ENCODE results near the gene LYPD6B.

The LYPD6B gene

DNA sequence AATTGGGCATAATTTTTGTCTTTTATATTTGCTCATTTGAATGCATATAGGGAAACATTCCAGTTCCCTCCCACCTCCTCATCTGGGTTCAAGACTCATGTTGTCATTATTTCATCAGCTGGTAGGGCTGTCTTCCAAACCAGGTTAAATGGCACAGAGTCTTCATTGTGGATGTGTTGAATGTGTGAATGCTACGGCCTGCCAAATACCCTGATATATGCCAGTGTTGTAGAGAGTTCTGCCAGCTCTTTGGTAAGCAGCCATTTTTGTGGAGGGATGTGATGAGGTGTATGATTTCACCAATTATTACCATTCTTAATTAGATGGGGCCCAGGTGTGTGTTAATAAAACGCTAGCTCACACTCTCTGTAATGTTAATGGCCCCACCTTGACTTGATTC lies 121.7 kb downstream of the LYPD6B start:
- H3K9me2 ChIP-seq (replicated peaks; ENCODE audit: insufficient read depth, low read length): no peaks in the 10 kb centered on the region
- no peaks in the 10 kb centered on the region for H3K79me2 ChIP-seq (ENCODE audit: insufficient read depth, low read length)
- H3F3A ChIP-seq (ENCODE audit: insufficient read depth): no peaks in the 10 kb centered on the region
- no peaks in the 10 kb centered on the region for H3K27me3 ChIP-seq (ENCODE audit: low read length)
- no peak overlapping the region for H2AFZ ChIP-seq (ENCODE audit: low read depth, low read length, severe bottlenecking)
- H3K4me2 ChIP-seq (ENCODE audit: low read depth, low read length, poor library complexity, severe bottlenecking): no peak overlapping the region
- no peaks in the 10 kb centered on the region; the same call in 1 of the 2 replicates for H4K20me1 ChIP-seq (ENCODE audit: low read depth, low read length)
- TF ChIP-seq, protein P1, sequence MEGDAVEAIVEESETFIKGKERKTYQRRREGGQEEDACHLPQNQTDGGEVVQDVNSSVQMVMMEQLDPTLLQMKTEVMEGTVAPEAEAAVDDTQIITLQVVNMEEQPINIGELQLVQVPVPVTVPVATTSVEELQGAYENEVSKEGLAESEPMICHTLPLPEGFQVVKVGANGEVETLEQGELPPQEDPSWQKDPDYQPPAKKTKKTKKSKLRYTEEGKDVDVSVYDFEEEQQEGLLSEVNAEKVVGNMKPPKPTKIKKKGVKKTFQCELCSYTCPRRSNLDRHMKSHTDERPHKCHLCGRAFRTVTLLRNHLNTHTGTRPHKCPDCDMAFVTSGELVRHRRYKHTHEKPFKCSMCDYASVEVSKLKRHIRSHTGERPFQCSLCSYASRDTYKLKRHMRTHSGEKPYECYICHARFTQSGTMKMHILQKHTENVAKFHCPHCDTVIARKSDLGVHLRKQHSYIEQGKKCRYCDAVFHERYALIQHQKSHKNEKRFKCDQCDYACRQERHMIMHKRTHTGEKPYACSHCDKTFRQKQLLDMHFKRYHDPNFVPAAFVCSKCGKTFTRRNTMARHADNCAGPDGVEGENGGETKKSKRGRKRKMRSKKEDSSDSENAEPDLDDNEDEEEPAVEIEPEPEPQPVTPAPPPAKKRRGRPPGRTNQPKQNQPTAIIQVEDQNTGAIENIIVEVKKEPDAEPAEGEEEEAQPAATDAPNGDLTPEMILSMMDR (IDR thresholded peaks at IDR 0.05; ENCODE audit: insufficient read depth, low read length, poor library complexity, severe bottlenecking): no peak
- no peak for TF ChIP-seq EZH2phosphoT487 (conservative IDR thresholded peaks at IDR 0.05; ENCODE audit: low read length)
- 0 out of 2 replicates have a peak, but pooled peaks cover 4% of the 10 kb centered on the region for H3K36me3 ChIP-seq (ENCODE audit: low read length)
- no peak overlapping the region for H3K9ac ChIP-seq (ENCODE audit: low read length)
- H3K4me3 ChIP-seq (ENCODE audit: insufficient read depth, low read length, poor library complexity, severe bottlenecking): no peak overlapping the region
- H3K9me3 ChIP-seq (ENCODE audit: insufficient read depth, low read length): no peaks in the 10 kb centered on the region
- no peak overlapping the region for H3K27ac ChIP-seq (ENCODE audit: low read depth, low read length)

DNA sequence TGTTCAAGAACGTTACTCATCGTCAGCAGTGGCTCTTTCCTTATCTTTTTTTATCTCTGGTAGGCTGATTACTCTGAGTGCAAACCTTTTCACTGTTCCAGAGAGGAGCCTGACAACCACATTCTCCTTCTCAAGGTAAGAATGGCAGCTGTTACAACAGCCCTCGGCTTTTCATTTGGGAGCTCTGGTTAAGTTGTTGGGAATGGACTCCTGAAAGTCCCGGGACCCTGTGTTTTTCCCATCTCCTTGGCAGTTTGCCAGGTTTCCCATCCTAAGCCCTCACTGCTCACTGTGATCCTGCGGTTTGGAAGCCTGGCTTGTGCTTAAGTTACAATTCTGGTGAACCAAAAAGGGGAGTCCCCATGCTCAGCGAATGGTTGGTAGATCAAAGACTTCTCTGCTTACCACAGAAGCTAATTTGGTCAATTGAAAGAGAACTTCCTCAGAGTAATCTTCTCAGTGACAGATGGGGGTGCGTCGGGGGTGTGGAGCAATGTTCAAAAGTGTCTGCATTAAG lies 122.3 kb downstream of the LYPD6B start:
- Histone ChIP-seq H2AFZ (ENCODE audit: low read depth, low read length, severe bottlenecking) (no peak overlapping the region), H3K4me3 (ENCODE audit: insufficient read depth, low read length, poor library complexity, severe bottlenecking) (no peak overlapping the region), H4K20me1 (ENCODE audit: low read depth, low read length) (no peaks in the 10 kb centered on the region), H3K9ac (ENCODE audit: low read length) (no peak overlapping the region), H3K36me3 (ENCODE audit: low read length) (0 out of 2 replicates have a peak, but pooled peaks cover 4% of the 10 kb centered on the region), H3K79me2 (ENCODE audit: insufficient read depth, low read length) (no peaks in the 10 kb centered on the region), H3K27ac (ENCODE audit: low read depth, low read length) (no peak overlapping the region), H3K27me3 (ENCODE audit: low read length) (no peaks in the 10 kb centered on the region), H3F3A (ENCODE audit: insufficient read depth) (no peaks in the 10 kb centered on the region), H3K4me2 (ENCODE audit: low read depth, low read length, poor library complexity, severe bottlenecking) (peak overlapping the region; percentile 34), H3K9me3 (ENCODE audit: insufficient read depth, low read length) (no peaks in the 10 kb centered on the region), H3K9me2 (replicated peaks; ENCODE audit: insufficient read depth, low read length) (no peaks in the 10 kb centered on the region)
- TF ChIP-seq, protein P1 (IDR thresholded peaks at IDR 0.05; ENCODE audit: insufficient read depth, low read length, poor library complexity, severe bottlenecking): no peak
- no peak for TF ChIP-seq EZH2phosphoT487 (conservative IDR thresholded peaks at IDR 0.05; ENCODE audit: low read length)

DNA sequence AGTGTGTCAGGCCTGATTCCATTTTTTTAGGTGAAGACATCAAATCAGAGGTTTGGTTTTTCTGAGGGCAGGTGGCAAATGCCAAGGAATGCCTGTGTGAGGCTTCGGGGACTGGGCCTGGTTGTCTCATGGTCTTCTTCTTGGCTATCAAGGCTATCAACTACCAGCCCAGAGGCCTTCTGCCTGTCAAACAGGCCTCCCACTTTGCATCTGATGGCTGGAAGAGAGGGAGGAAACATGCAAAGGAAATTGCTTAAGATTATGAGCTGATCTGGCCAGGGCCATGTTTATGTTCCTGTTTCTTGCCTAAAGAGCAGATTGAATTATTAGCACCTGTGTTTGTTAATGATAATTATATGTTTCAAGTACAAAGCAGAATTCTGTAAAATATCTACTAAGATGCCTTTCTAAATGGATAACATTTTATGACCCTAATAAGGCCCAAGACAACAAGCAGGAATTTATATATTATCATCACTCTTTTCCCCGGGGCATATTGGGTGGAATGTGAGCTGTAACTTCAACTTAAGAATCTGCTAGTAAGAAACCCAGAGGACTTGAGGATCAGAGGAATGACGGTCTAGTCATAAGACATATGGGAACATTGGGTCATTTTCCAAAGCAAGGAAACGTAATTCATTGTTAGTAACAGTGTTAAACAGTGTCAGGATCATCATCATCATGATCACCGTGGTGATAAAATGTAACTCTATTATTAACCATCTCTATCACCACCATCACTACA lies 123.2 kb downstream of the LYPD6B start:
- Histone ChIP-seq H3K9me3 (ENCODE audit: insufficient read depth, low read length) (no peaks in the 10 kb centered on the region), H3K36me3 (ENCODE audit: low read length) (0 out of 2 replicates have a peak, but pooled peaks cover 4% of the 10 kb centered on the region), H3K79me2 (ENCODE audit: insufficient read depth, low read length) (no peaks in the 10 kb centered on the region), H3K27ac (ENCODE audit: low read depth, low read length) (no peak overlapping the region), H3K4me3 (ENCODE audit: insufficient read depth, low read length, poor library complexity, severe bottlenecking) (no peak overlapping the region), H3K9ac (ENCODE audit: low read length) (no peak overlapping the region), H2AFZ (ENCODE audit: low read depth, low read length, severe bottlenecking) (no peak overlapping the region), H3K4me2 (ENCODE audit: low read depth, low read length, poor library complexity, severe bottlenecking) (peak overlapping the region; percentile 34), H3F3A (ENCODE audit: insufficient read depth) (no peaks in the 10 kb centered on the region), H4K20me1 (ENCODE audit: low read depth, low read length) (no peaks in the 10 kb centered on the region), H3K27me3 (ENCODE audit: low read length) (no peaks in the 10 kb centered on the region), H3K9me2 (replicated peaks; ENCODE audit: insufficient read depth, low read length) (no peaks in the 10 kb centered on the region)
- no peak for TF ChIP-seq EZH2phosphoT487 (conservative IDR thresholded peaks at IDR 0.05; ENCODE audit: low read length)
- TF ChIP-seq, protein P1 (IDR thresholded peaks at IDR 0.05; ENCODE audit: insufficient read depth, low read length, poor library complexity, severe bottlenecking): no peak
